Right forelimb (tissue), 1 donor: ENCODE measurements around the gene CDH4.

Experiments used
- DNase-seq: peaks from one replicate; pipeline ENCODE4 v3.0.0-alpha.2; 2018

The CDH4 gene

GRCh38 chr20:61285152-61285645 is 33.1 kb downstream of the CDH4 start:
- DNase-seq = no peak

- DNase-seq = no peak
Measured at GRCh38 chr20:61285691-61286090, 33.6 kb downstream of the CDH4 start.

GRCh38 chr20:61287583-61288275 is 35.7 kb downstream of the CDH4 start:
- DNase-seq = no peak

GRCh38 chr20:61288331-61288784 is 36.3 kb downstream of the CDH4 start:
- DNase-seq = no peak

- no peak for DNase-seq
Measured at GRCh38 chr20:61289166-61289565, 37.1 kb downstream of the CDH4 start.

GRCh38 chr20:61290721-61291120 is 38.7 kb downstream of the CDH4 start:
- DNase-seq = no peak

- DNase-seq = no peak
Measured at GRCh38 chr20:61291166-61291829, 39.2 kb downstream of the CDH4 start.

- no peak for DNase-seq
Measured at GRCh38 chr20:61292391-61292790, 40.3 kb downstream of the CDH4 start.

- no peak for DNase-seq
Measured at GRCh38 chr20:61292821-61293612, 41.0 kb downstream of the CDH4 start.

- no peak for DNase-seq
Measured at GRCh38 chr20:61293951-61294350, 41.9 kb downstream of the CDH4 start.

GRCh38 chr20:61295249-61295648 is 43.2 kb downstream of the CDH4 start:
- no peak for DNase-seq

GRCh38 chr20:61295682-61296628 is 43.9 kb downstream of the CDH4 start:
- no peak for DNase-seq

- DNase-seq = no peak
Measured at GRCh38 chr20:61296629-61297019, 44.6 kb downstream of the CDH4 start.

GRCh38 chr20:61297491-61297890 is 45.4 kb downstream of the CDH4 start:
- DNase-seq = no peak

GRCh38 chr20:61297986-61298385 is 45.9 kb downstream of the CDH4 start:
- no peak for DNase-seq

GRCh38 chr20:61298661-61299060 is 46.6 kb downstream of the CDH4 start:
- DNase-seq = no peak

GRCh38 chr20:61299104-61299503 is 47.0 kb downstream of the CDH4 start:
- no peak for DNase-seq

GRCh38 chr20:61299618-61300017 is 47.6 kb downstream of the CDH4 start:
- no peak for DNase-seq

- no peak for DNase-seq
Measured at GRCh38 chr20:61300293-61300692, 48.2 kb downstream of the CDH4 start.

GRCh38 chr20:61300709-61301108 is 48.6 kb downstream of the CDH4 start:
- no peak for DNase-seq

GRCh38 chr20:61301711-61302525 is 49.9 kb downstream of the CDH4 start:
- no peak for DNase-seq

GRCh38 chr20:61303217-61303616 is 51.2 kb downstream of the CDH4 start:
- no peak for DNase-seq
